Sigmoid colon (tissue), 7 donors: ENCODE results near the gene HIVEP2. TPM values are rescaled to one million over a fixed set of nuclear protein-coding genes. Genes with fewer than 3 reads are reported as not detected.

ENCODE experiments used
- DNase-seq: peaks from one replicate; pipeline ENCODE4 v3.0.0-alpha.2; 2019
- H3K27ac ChIP-seq, 4 donors: fragments of 200-600 bp; sonication (generic); one replicate each; pipeline ENCODE4 v1.5.1; 2016 to 2019; ENCODE audit warnings: mild to moderate bottlenecking in 1 of 4
- H3K27me3 ChIP-seq, 3 donors: fragments of 200-600 bp; sonication (generic); one replicate each; pipeline ENCODE4 v1.5.1; 2019; ENCODE audit warnings: mild to moderate bottlenecking in 1 of 3
- H3K36me3 ChIP-seq, 4 donors: fragments of 200-600 bp; sonication (generic); one replicate each; pipeline ENCODE4 v1.5.1; 2016 to 2019
- H3K4me1 ChIP-seq, 4 donors: fragments of 200-600 bp; sonication (generic); one replicate each; pipeline ENCODE4 v1.5.1; 2017 to 2019
- H3K4me3 ChIP-seq, 4 donors: fragments of 200-600 bp; sonication (generic); one replicate each; pipeline ENCODE4 v1.5.1; 2017 to 2019; ENCODE audit warnings: mild to moderate bottlenecking in 2 of 4, moderate library complexity in 1 of 4
- H3K9me3 ChIP-seq, 4 donors: fragments of 200-600 bp in 3 of 4; sonication (generic) in 3 of 4; one replicate each; pipeline versions ENCODE4 v1.5.1 to v1.6.1; 2013 to 2019
- EP300 ChIP-seq, 4 donors: sonication (generic); formaldehyde crosslinking; IDR thresholded peaks; one replicate each; pipeline ENCODE4 v1.6.1; 2017; ENCODE audit warnings: antibody characterized with exemption in 4 of 4
- POLR2A ChIP-seq, 2 donors: fragments of 450-650 bp; IDR thresholded peaks; one replicate each; pipeline ENCODE4 v1.6.1; 2016; ENCODE audit warnings: antibody characterized with exemption in 2 of 2, mild to moderate bottlenecking in 2 of 2, moderate library complexity in 2 of 2
- POLR2AphosphoS5 ChIP-seq, 4 donors: sonication (generic); formaldehyde crosslinking; IDR thresholded peaks; one replicate each; pipeline ENCODE4 v1.6.1; 2017; ENCODE audit warnings: antibody characterized with exemption in 4 of 4
- WGBS, 2 donors: extraction: QIAGEN DNeasy Blood & Tissue Kit; methylation state at CpG; one replicate each; pipeline ENCODE4 v1.1.7; 2013; 5-methylcytosine and 5-hydroxymethylcytosine counted together
- intact Hi-C: fragments of 100-400 bp; cut with DNase I; formaldehyde crosslinking; loops from one replicate; pipeline ENCODE4 v1.15.1; 2023
- polyA plus RNA-seq, 3 donors: library from polyadenylated mRNA; stranded (reverse); fragments of 200-250 nt; gene quantifications; one replicate each; pipeline ENCODE4 v1.2.3, GENCODE V29; 2013
- total RNA-seq, 4 donors: library from RNA; depleted of rRNA; stranded (reverse); fragments of >200 nt; gene quantifications; one replicate each; pipeline ENCODE4 v1.1.0, GENCODE V29; 2016
- TF ChIP-seq, protein P1 (sequence below), 4 experiments: fragments of 450-650 bp in 3 of 4; fragments of 200-600 bp in 1 of 4; IDR thresholded peaks; one replicate each; pipeline ENCODE4 v1.5.1; 2016 to 2019; ENCODE audit warnings: antibody characterized with exemption in 4 of 4, mild to moderate bottlenecking in 3 of 4, moderate library complexity in 2 of 4
- donor health status: healthy with polysubstance abuse.
- donor health status: Bipolar disorder and iron deficiency.
- donor health status: healthy.

HIVEP2 gene, protein sequence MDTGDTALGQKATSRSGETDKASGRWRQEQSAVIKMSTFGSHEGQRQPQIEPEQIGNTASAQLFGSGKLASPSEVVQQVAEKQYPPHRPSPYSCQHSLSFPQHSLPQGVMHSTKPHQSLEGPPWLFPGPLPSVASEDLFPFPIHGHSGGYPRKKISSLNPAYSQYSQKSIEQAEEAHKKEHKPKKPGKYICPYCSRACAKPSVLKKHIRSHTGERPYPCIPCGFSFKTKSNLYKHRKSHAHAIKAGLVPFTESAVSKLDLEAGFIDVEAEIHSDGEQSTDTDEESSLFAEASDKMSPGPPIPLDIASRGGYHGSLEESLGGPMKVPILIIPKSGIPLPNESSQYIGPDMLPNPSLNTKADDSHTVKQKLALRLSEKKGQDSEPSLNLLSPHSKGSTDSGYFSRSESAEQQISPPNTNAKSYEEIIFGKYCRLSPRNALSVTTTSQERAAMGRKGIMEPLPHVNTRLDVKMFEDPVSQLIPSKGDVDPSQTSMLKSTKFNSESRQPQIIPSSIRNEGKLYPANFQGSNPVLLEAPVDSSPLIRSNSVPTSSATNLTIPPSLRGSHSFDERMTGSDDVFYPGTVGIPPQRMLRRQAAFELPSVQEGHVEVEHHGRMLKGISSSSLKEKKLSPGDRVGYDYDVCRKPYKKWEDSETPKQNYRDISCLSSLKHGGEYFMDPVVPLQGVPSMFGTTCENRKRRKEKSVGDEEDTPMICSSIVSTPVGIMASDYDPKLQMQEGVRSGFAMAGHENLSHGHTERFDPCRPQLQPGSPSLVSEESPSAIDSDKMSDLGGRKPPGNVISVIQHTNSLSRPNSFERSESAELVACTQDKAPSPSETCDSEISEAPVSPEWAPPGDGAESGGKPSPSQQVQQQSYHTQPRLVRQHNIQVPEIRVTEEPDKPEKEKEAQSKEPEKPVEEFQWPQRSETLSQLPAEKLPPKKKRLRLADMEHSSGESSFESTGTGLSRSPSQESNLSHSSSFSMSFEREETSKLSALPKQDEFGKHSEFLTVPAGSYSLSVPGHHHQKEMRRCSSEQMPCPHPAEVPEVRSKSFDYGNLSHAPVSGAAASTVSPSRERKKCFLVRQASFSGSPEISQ (N-terminal part only)
- 10 to 100 TPM; 11.5 to 21.7 (median 15.0) TPM for total RNA-seq
- 1 to 10 TPM; 1.8 to 7.3 (median 2.4) TPM for polyA plus RNA-seq

DNA sequence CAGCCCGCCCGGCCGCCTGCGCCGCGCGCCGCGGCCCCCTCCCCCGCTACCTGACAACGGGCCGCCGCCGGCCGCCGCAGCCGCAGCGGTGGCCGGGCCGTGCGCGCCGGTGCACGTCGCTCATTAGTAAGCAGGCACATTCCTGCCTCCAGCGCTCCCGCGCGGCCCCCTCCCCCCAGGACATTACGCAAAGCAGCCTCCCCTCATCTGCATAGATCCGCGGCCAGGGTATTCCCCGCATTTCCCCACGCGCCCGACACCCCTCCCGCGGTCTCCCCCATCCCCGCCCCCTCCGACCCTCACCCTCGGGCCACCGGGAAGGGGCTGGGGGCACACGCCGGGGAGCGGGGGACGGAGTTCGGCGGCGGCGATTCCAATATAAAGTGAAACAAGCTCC, at the start of gene HIVEP2:
Gene HIVEP2 (minus strand): TSS at position 128 of the 397 bp plus-strand sequence. CDS start 170,438 bp downstream, outside the sequence.
- Histone ChIP-seq H3K4me1 (peaks cover 0 to 19% (median 17%) of the 10 kb centered on the region in 4 donors), H3K27me3 (no peaks in the 10 kb centered on the region), H3K27ac (peak within 1 kb of the TSS; percentile 95 to 99 (median 99)), H3K9me3 (no peaks in the 10 kb centered on the region), H3K4me3 (peak within 1 kb of the TSS; percentile 55 to 92 (median 78)), H3K36me3 (no peaks in the 10 kb centered on the region)
- intact Hi-C loops: loop anchor here (5.0 to 10.0 kb wide), 5 partner anchors 58 to 830 kb away; partner anchors contain the start of genes ADAT2, NMBR, PEX3 and VTA1
- WGBS, 2 donors: 0 to 1% methylated on average over 50 of the region's 50 CpGs
- peak; percentile 96 for DNase-seq
- TF ChIP-seq POLR2AphosphoS5 (IDR thresholded peaks at IDR 0.05): peak; percentile 17 to 72 (median 28)
- no peak for TF ChIP-seq POLR2A (IDR thresholded peaks at IDR 0.05)
- peak in 2 of 4 donors; percentile 45 to 54 for TF ChIP-seq EP300 (IDR thresholded peaks at IDR 0.05)
- TF ChIP-seq, protein P1, sequence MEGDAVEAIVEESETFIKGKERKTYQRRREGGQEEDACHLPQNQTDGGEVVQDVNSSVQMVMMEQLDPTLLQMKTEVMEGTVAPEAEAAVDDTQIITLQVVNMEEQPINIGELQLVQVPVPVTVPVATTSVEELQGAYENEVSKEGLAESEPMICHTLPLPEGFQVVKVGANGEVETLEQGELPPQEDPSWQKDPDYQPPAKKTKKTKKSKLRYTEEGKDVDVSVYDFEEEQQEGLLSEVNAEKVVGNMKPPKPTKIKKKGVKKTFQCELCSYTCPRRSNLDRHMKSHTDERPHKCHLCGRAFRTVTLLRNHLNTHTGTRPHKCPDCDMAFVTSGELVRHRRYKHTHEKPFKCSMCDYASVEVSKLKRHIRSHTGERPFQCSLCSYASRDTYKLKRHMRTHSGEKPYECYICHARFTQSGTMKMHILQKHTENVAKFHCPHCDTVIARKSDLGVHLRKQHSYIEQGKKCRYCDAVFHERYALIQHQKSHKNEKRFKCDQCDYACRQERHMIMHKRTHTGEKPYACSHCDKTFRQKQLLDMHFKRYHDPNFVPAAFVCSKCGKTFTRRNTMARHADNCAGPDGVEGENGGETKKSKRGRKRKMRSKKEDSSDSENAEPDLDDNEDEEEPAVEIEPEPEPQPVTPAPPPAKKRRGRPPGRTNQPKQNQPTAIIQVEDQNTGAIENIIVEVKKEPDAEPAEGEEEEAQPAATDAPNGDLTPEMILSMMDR (IDR thresholded peaks at IDR 0.05): peak in 1 of 4 experiments; percentile 24

DNA sequence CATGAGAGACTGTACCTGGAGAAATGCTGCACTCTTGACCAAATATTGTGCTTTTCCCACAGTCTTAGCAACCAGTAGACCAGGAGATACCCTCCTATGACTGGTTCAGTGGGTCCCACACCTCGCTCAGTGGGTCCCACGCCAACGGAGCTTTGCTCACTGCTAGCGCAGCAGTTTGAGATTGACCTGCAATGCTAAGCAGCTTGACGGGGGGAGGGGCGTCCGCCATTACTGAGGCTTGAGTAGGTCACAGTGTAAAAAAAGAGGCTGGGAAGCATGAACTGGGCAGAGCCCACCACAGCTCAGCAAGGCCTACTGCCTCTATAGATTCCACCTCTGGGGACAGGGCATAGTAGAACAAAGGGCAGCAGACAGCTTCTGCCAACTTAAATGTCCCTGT, 49.0 kb upstream of the HIVEP2 start:
- Histone ChIP-seq H3K4me1 (no peaks in the 10 kb centered on the region), H3K27ac (no peak overlapping the region), H3K4me3 (no peak overlapping the region), H3K36me3 (no peaks in the 10 kb centered on the region), H3K9me3 (no peaks in the 10 kb centered on the region), H3K27me3 (no peaks in the 10 kb centered on the region)
- TF ChIP-seq POLR2A (IDR thresholded peaks at IDR 0.05): no peak
- TF ChIP-seq POLR2AphosphoS5 (IDR thresholded peaks at IDR 0.05): no peak
- TF ChIP-seq EP300 (IDR thresholded peaks at IDR 0.05): no peak
- TF ChIP-seq, protein P1 (IDR thresholded peaks at IDR 0.05): no peak
- intact Hi-C loops: no loop called here
- no peak for DNase-seq
- WGBS, 2 donors: 95 to 97% methylated on average over 7 of the region's 7 CpGs

DNA sequence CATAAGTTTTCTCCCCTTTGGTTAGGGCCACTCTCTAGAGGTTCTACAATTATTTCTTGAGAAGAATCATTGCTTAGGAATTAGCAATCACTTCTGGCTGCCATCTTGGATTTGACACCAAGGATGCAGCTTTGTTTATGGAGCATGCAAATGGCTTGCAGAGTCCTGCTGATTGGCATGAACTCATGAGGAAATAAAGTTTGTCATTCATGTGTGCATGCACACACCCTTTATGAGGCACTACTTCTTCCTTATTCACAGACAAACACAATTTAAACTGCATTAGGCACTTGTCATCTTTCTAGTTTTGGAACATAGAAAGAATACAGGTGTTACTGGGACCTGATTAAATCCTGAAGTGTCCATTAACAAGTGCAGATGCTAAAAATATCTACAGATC, 42.5 kb upstream of the HIVEP2 start:
- TF ChIP-seq, protein P1 (IDR thresholded peaks at IDR 0.05): no peak
- no peak for TF ChIP-seq POLR2AphosphoS5 (IDR thresholded peaks at IDR 0.05)
- no peak for TF ChIP-seq EP300 (IDR thresholded peaks at IDR 0.05)
- TF ChIP-seq POLR2A (IDR thresholded peaks at IDR 0.05): no peak
- intact Hi-C loops: no loop called here
- DNase-seq: no peak

DNA sequence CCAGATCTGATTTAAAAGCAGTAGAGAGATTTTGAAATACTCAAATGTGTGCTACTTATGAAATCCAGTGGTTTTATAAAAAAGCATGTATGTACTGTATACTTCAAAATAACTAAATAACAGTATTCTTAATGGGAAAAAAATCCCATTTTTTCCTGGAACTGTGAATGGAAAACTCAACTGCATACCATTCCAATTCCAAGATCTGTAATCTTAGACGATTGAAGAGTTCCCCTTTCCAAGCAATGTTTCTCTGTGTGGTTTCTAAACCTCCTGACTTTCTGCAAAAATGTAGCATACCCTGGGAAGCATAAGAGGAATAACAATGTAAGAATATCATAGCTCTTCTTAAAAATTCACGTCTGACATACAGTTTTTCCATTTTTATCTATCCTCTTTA, 40.3 kb upstream of the HIVEP2 start:
- H3K4me1 ChIP-seq: no peaks in the 10 kb centered on the region
- H3K36me3 ChIP-seq: no peaks in the 10 kb centered on the region
- intact Hi-C loops: no loop called here
- H3K27ac ChIP-seq: no peak overlapping the region
- H3K27me3 ChIP-seq: no peaks in the 10 kb centered on the region
- 68 to 75% methylated on average over 2 of the region's 2 CpGs for WGBS, 2 donors
- TF ChIP-seq, protein P1 (IDR thresholded peaks at IDR 0.05): no peak
- TF ChIP-seq EP300 (IDR thresholded peaks at IDR 0.05) (no peak), POLR2AphosphoS5 (IDR thresholded peaks at IDR 0.05) (no peak), POLR2A (IDR thresholded peaks at IDR 0.05) (no peak)
- H3K4me3 ChIP-seq: no peak overlapping the region
- DNase-seq: no peak
- no peaks in the 10 kb centered on the region for H3K9me3 ChIP-seq

More for the DNA sequence above, 42.5 kb upstream of the HIVEP2 start:
- Histone ChIP-seq H3K36me3 (no peaks in the 10 kb centered on the region), H3K27ac (no peak overlapping the region), H3K4me1 (no peaks in the 10 kb centered on the region), H3K27me3 (no peaks in the 10 kb centered on the region), H3K9me3 (no peaks in the 10 kb centered on the region), H3K4me3 (no peak overlapping the region)
